CD14-positive monocyte (primary cell): ENCODE results near the gene LSP1. TPM values are rescaled to one million over a fixed set of nuclear protein-coding genes. Genes with fewer than 3 reads are reported as not detected.

ENCODE experiments used
- DNase-seq, 3 donors: peaks; one replicate each; pipeline ENCODE4 v3.0.0-alpha.2; 2011 to 2022
- H2AFZ ChIP-seq: 2 replicates; pipeline ENCODE4 v1.6.0; 2012; ENCODE audit warnings: mild to moderate bottlenecking, low read depth, low read length, inconsistent platforms; ENCODE audit not compliant: insufficient read depth, poor library complexity, severe bottlenecking
- H3K27ac ChIP-seq, 2 donors: 1 replicate in 1 of 2; 2 replicates in 1 of 2; pipeline ENCODE4 v1.5.1; 2012 to 2013; ENCODE audit warnings: low read length in 2 of 2, control low read depth in 1 of 2, inconsistent platforms in 1 of 2, low read depth in 1 of 2, mild to moderate bottlenecking in 1 of 2
- H3K27me3 ChIP-seq, 2 donors: one replicate each; pipeline versions ENCODE4 v1.6.0 to v1.6.1; 2011 to 2013; ENCODE audit warnings: low read length in 2 of 2; ENCODE audit not compliant: control insufficient read depth in 2 of 2, insufficient read depth in 2 of 2
- H3K36me3 ChIP-seq, 2 donors: replicated peaks in 1 of 2; 1 replicate in 1 of 2; 2 replicates in 1 of 2; pipeline versions ENCODE4 v1.5.1 to v1.6.1; 2012 to 2013; ENCODE audit warnings: low read length in 2 of 2, control low read depth in 1 of 2, inconsistent platforms in 1 of 2, mild to moderate bottlenecking in 1 of 2; ENCODE audit not compliant: insufficient read depth in 2 of 2, control insufficient read depth in 1 of 2
- H3K4me1 ChIP-seq, 2 donors: 1 replicate in 1 of 2; 2 replicates in 1 of 2; pipeline versions ENCODE4 v1.5.1 to v1.6.1; 2012 to 2013; ENCODE audit warnings: low read length in 2 of 2, control low read depth in 1 of 2, inconsistent platforms in 1 of 2, mild to moderate bottlenecking in 1 of 2, moderate library complexity in 1 of 2; ENCODE audit not compliant: insufficient read depth in 2 of 2, control insufficient read depth in 1 of 2
- H3K4me2 ChIP-seq: replicated peaks from 2 replicates; pipeline ENCODE3; 2012; ENCODE audit warnings: low read length, moderate library complexity, mild to moderate bottlenecking; ENCODE audit not compliant: poor library complexity, severe bottlenecking; ENCODE audit errors: extremely low read depth
- H3K4me3 ChIP-seq, 3 experiments: fragments of 200-600 bp in 1 of 3; sonication (generic) in 1 of 3; replicated peaks in 1 of 3; 1 replicate in 2 of 3; 2 replicates in 1 of 3; pipeline ENCODE4 v1.5.1; 2011 to 2013; ENCODE audit warnings: low read length in 3 of 3, mild to moderate bottlenecking in 3 of 3, control low read depth in 2 of 3, low read depth in 2 of 3, inconsistent platforms in 1 of 3, moderate library complexity in 1 of 3
- H3K79me2 ChIP-seq: 2 replicates; pipeline ENCODE4 v1.6.0; 2012; ENCODE audit warnings: mild to moderate bottlenecking, control low read depth, inconsistent platforms, low read length, moderate library complexity; ENCODE audit not compliant: insufficient read depth
- H3K9ac ChIP-seq: 2 replicates; pipeline ENCODE4 v1.6.0; 2017; ENCODE audit warnings: low read length, mild to moderate bottlenecking; ENCODE audit not compliant: insufficient read depth, poor library complexity, severe bottlenecking
- H3K9me3 ChIP-seq, 2 donors: replicated peaks in 1 of 2; 1 replicate in 1 of 2; 2 replicates in 1 of 2; pipeline versions ENCODE4 v1.5.1 to v1.6.1; 2012 to 2013; ENCODE audit warnings: low read length in 2 of 2, control low read depth in 1 of 2; ENCODE audit not compliant: control insufficient read depth in 1 of 2, insufficient read depth in 1 of 2
- H4K20me1 ChIP-seq: 2 replicates; pipeline ENCODE4 v1.6.0; 2012; ENCODE audit warnings: mild to moderate bottlenecking, low read length, control low read depth, moderate library complexity; ENCODE audit not compliant: insufficient read depth
- H3K27ac Mint-ChIP-seq, 7 donors: one replicate each; pipeline ENCODE4 v1.8.0; 2020; ENCODE audit warnings: mild to moderate bottlenecking in 7 of 7, mixed read lengths in 7 of 7, moderate library complexity in 6 of 7, inconsistent platforms in 2 of 7
- H3K27me3 Mint-ChIP-seq, 3 donors: one replicate each; pipeline ENCODE4 v1.8.0; 2021 to 2022; ENCODE audit warnings: low read depth in 3 of 3, mild to moderate bottlenecking in 3 of 3, mixed read lengths in 3 of 3, moderate library complexity in 3 of 3, inconsistent platforms in 1 of 3
- H3K36me3 Mint-ChIP-seq, 2 donors: one replicate each; pipeline ENCODE4 v1.8.0; 2020; ENCODE audit warnings: mixed read lengths in 2 of 2, inconsistent platforms in 1 of 2, mild to moderate bottlenecking in 1 of 2
- H3K4me1 Mint-ChIP-seq: one replicate; pipeline ENCODE4 v1.8.0; 2020; ENCODE audit warnings: mild to moderate bottlenecking, mixed read lengths
- H3K4me3 Mint-ChIP-seq, 2 donors: one replicate each; pipeline ENCODE4 v1.8.0; 2020; ENCODE audit warnings: mild to moderate bottlenecking in 2 of 2, mixed read lengths in 2 of 2, moderate library complexity in 1 of 2
- H3K9me3 Mint-ChIP-seq, 7 donors: one replicate each; pipeline ENCODE4 v1.8.0; 2020 to 2022; ENCODE audit warnings: mixed read lengths in 7 of 7, mild to moderate bottlenecking in 6 of 7, moderate library complexity in 6 of 7, inconsistent platforms in 2 of 7
- CTCF ChIP-seq: fragments of 200-600 bp; IDR thresholded peaks from one replicate; pipeline ENCODE4 v1.8.0; 2022; ENCODE audit warnings: antibody characterized with exemption, mild to moderate bottlenecking
- WGBS: methylation state at CpG from one replicate; pipeline ENCODE4 v1.1.5; 2013; ENCODE audit warnings: missing lambda C conversion rate; ENCODE audit not compliant: insufficient coverage; 5-methylcytosine and 5-hydroxymethylcytosine counted together
- intact Hi-C, 2 donors: fragments of 100-400 bp; cut with micrococcal nuclease; formaldehyde crosslinking; loops; one replicate each; pipeline versions ENCODE4 v1.15.0 to v1.15.1; 2023
- polyA plus RNA-seq, 3 donors: library from polyadenylated mRNA; depleted of rRNA in 1 of 3; unstranded in 2 of 3; stranded (reverse) in 1 of 3; fragments of 300-500 nt in 2 of 3; fragments of >200 nt in 1 of 3; fragmentation: Illumina TruSeq in 2 of 3; gene quantifications; 1 replicate in 2 of 3; 2 replicates in 1 of 3; pipeline ENCODE4 v1.2.3, GENCODE V29; 2012 to 2021

The LSP1 gene
- polyA plus RNA-seq, 3 donors = 387 to 646 (median 542) TPM

GRCh38 chr11:1863352-1864216 is 10.7 kb downstream of the LSP1 start:
- H3K4me3 Mint-ChIP-seq = peak overlapping the region; percentile 65 to 69
- H3K27ac Mint-ChIP-seq = peak overlapping the region in 6 of 7 donors; percentile 83 to 96 (median 90)
- peaks cover 99% of the 10 kb centered on the region for H3K79me2 ChIP-seq
- peaks cover 99% of the 10 kb centered on the region for H4K20me1 ChIP-seq
- no peak for TF ChIP-seq CTCF
- peaks cover 32 to 33% of the 10 kb centered on the region in 2 donors for H3K36me3 Mint-ChIP-seq
- H3K36me3 ChIP-seq = peaks cover 39 to 67% of the 10 kb centered on the region in 2 donors
- no peaks in the 10 kb centered on the region for H3K27me3 ChIP-seq
- no peaks in the 10 kb centered on the region for H3K9me3 Mint-ChIP-seq
- H3K4me1 ChIP-seq = peaks cover 42 to 58% of the 10 kb centered on the region in 2 donors
- H3K4me3 ChIP-seq = peak overlapping the region in 1 of 3 experiments; percentile 57
- 28% methylated on average over 23 of the region's 27 CpGs for WGBS
- H3K4me1 Mint-ChIP-seq = peaks cover 14% of the 10 kb centered on the region
- peak overlapping the region; percentile 49 for H3K9ac ChIP-seq
- peaks cover 3 to 4% (median 4%) of the 10 kb centered on the region in 3 donors for H3K27me3 Mint-ChIP-seq
- H3K4me2 ChIP-seq = peak overlapping the region; percentile 43
- H3K27ac ChIP-seq = peak overlapping the region; percentile 70 to 81
- DNase-seq = peak; percentile 79 to 84 (median 84)
- H2AFZ ChIP-seq = no peak overlapping the region
- H3K9me3 ChIP-seq = no peaks in the 10 kb centered on the region
- intact Hi-C loops = loop anchor here (1.0 to 2.0 kb wide), 2 partner anchors 10 to 19 kb away; partner anchors contain the start of gene LSP1 (in 1 of the 2)

GRCh38 chr11:1864231-1864630 is 11.3 kb downstream of the LSP1 start:
- peak overlapping the region in 1 of 3 experiments; percentile 57 for H3K4me3 ChIP-seq
- Mint-ChIP-seq H3K36me3 (peaks cover 33 to 39% of the 10 kb centered on the region in 2 donors), H3K27me3 (peaks cover 4% of the 10 kb centered on the region in 3 donors), H3K9me3 (no peaks in the 10 kb centered on the region), H3K27ac (peak overlapping the region in 6 of 7 donors; percentile 79 to 96 (median 88)), H3K4me1 (peaks cover 14% of the 10 kb centered on the region), H3K4me3 (peak overlapping the region; percentile 65 to 69)
- DNase-seq = no peak
- 31% methylated on average over 18 of the region's 18 CpGs for WGBS
- H3K79me2 ChIP-seq = peaks cover 99% of the 10 kb centered on the region
- peak overlapping the region; percentile 43 for H3K4me2 ChIP-seq
- intact Hi-C loops = no loop called here
- peak overlapping the region; percentile 70 to 81 for H3K27ac ChIP-seq
- no peak for TF ChIP-seq CTCF
- peaks cover 36 to 56% of the 10 kb centered on the region in 2 donors for H3K4me1 ChIP-seq
- peaks cover 99% of the 10 kb centered on the region for H4K20me1 ChIP-seq
- H3K27me3 ChIP-seq = no peaks in the 10 kb centered on the region
- H3K9me3 ChIP-seq = no peaks in the 10 kb centered on the region
- H3K9ac ChIP-seq = peak overlapping the region; percentile 49
- peaks cover 40 to 67% of the 10 kb centered on the region in 2 donors for H3K36me3 ChIP-seq
- H2AFZ ChIP-seq = no peak overlapping the region
